ENCODE results near the gene NACC1. TPM values are rescaled to one million over a fixed set of nuclear protein-coding genes. Genes with fewer than 3 reads are reported as not detected.

The NACC1 gene
- total RNA-seq, 1 donor from 2014 or later = 117 TPM

GRCh38 chr19:13120817-13121216, 2.8 kb downstream of the NACC1 start:
- Mint-ChIP-seq H3K27ac (no peak overlapping the region), H3K27me3 (ENCODE audit: low read depth) (no peaks in the 10 kb centered on the region), H3K36me3 (ENCODE audit: low read depth) (peaks cover 34% of the 10 kb centered on the region), H3K4me3 (ENCODE audit: low read depth) (peak overlapping the region; percentile 37), H3K4me1 (ENCODE audit: low read depth) (peaks cover 33% of the 10 kb centered on the region), H3K9me3 (no peaks in the 10 kb centered on the region)
- DNase-seq (ENCODE audit: low spot score) = no peak
- intact Hi-C loops (cut with micrococcal nuclease) = no loop called here

GRCh38 chr19:13121551-13122274, 3.6 kb downstream of the NACC1 start:
- Mint-ChIP-seq H3K27me3 (ENCODE audit: low read depth) (no peaks in the 10 kb centered on the region), H3K27ac (no peak overlapping the region), H3K4me3 (ENCODE audit: low read depth) (no peak overlapping the region), H3K9me3 (no peaks in the 10 kb centered on the region), H3K4me1 (ENCODE audit: low read depth) (peaks cover 33% of the 10 kb centered on the region), H3K36me3 (ENCODE audit: low read depth) (peaks cover 34% of the 10 kb centered on the region)
- intact Hi-C loops (cut with micrococcal nuclease) = no loop called here
- no peak for DNase-seq (ENCODE audit: low spot score)

GRCh38 chr19:13122275-13122878, 4.3 kb downstream of the NACC1 start:
- Mint-ChIP-seq H3K4me3 (ENCODE audit: low read depth) (no peak overlapping the region), H3K27me3 (ENCODE audit: low read depth) (no peaks in the 10 kb centered on the region), H3K36me3 (ENCODE audit: low read depth) (peaks cover 34% of the 10 kb centered on the region), H3K27ac (no peak overlapping the region), H3K4me1 (ENCODE audit: low read depth) (peaks cover 33% of the 10 kb centered on the region), H3K9me3 (no peaks in the 10 kb centered on the region)
- DNase-seq (ENCODE audit: low spot score) = no peak
- intact Hi-C loops (cut with micrococcal nuclease) = no loop called here

- Mint-ChIP-seq H3K27ac (no peak overlapping the region), H3K4me3 (ENCODE audit: low read depth) (no peak overlapping the region), H3K27me3 (ENCODE audit: low read depth) (no peaks in the 10 kb centered on the region), H3K9me3 (no peaks in the 10 kb centered on the region), H3K4me1 (ENCODE audit: low read depth) (peaks cover 38% of the 10 kb centered on the region), H3K36me3 (ENCODE audit: low read depth) (peaks cover 34% of the 10 kb centered on the region)
- intact Hi-C loops (cut with micrococcal nuclease) = no loop called here
- no peak for DNase-seq (ENCODE audit: low spot score)
These were observed 5.2 kb downstream of the NACC1 start for GRCh38 chr19:13122980-13123957.

GRCh38 chr19:13127051-13127450, 9.0 kb downstream of the NACC1 start:
- Mint-ChIP-seq H3K36me3 (ENCODE audit: low read depth) (peaks cover 24% of the 10 kb centered on the region), H3K4me3 (ENCODE audit: low read depth) (no peak overlapping the region), H3K9me3 (no peaks in the 10 kb centered on the region), H3K4me1 (ENCODE audit: low read depth) (peaks cover 37% of the 10 kb centered on the region), H3K27ac (no peak overlapping the region), H3K27me3 (ENCODE audit: low read depth) (no peaks in the 10 kb centered on the region)
- intact Hi-C loops (cut with micrococcal nuclease) = no loop called here
- no peak for DNase-seq (ENCODE audit: low spot score)

DNA sequence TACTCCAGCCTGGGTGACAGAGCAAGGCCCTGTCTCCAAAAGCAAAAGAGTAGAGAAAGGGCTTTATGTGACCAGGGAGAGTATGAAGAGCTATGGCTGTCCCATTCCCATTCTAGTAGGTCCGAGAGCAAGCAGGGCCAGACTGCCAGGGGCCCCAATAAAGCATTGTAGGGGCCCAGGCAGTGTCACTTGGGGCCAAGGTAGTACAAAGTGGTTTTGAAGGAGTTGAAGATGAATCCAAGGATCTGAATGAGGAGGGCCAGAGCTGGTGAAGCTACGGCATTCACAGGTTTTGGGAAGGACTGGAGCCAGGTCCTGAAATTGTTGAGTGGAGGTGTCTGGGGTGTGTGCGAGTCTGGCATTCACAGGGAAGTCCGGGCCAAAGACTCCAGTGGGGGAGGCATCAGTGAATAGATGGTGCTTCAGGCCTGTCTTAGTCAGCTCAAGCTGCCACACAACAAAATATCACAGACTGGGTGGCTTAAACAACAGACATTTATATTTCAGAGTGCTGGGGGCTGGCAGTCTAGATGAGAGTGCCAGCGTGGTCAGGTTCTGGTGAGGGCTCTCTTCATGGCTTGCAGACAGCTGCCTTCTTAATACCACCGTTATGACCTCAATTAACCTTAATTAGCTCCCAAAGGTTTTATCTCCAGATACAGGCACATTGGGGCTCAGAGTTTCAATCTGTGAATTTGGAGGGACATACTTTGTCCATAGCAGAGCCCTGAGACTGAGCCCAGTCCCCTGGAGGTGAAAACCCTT, 9.9 kb downstream of the NACC1 start:
- intact Hi-C loops (cut with micrococcal nuclease) = no loop called here
- Mint-ChIP-seq H3K4me3 (ENCODE audit: low read depth) (no peak overlapping the region), H3K9me3 (no peaks in the 10 kb centered on the region), H3K36me3 (ENCODE audit: low read depth) (peaks cover 26% of the 10 kb centered on the region), H3K27ac (peak overlapping the region; percentile 73), H3K4me1 (ENCODE audit: low read depth) (peaks cover 36% of the 10 kb centered on the region), H3K27me3 (ENCODE audit: low read depth) (no peaks in the 10 kb centered on the region)
- no peak for DNase-seq (ENCODE audit: low spot score)

- Mint-ChIP-seq H3K36me3 (ENCODE audit: low read depth) (peaks cover 28% of the 10 kb centered on the region), H3K9me3 (no peaks in the 10 kb centered on the region), H3K4me1 (ENCODE audit: low read depth) (peaks cover 41% of the 10 kb centered on the region), H3K27ac (peak overlapping the region; percentile 73), H3K4me3 (ENCODE audit: low read depth) (no peak overlapping the region), H3K27me3 (ENCODE audit: low read depth) (no peaks in the 10 kb centered on the region)
- intact Hi-C loops (cut with micrococcal nuclease) = no loop called here
- DNase-seq (ENCODE audit: low spot score) = no peak
These were observed 10.5 kb downstream of the NACC1 start for GRCh38 chr19:13128583-13128982.

GRCh38 chr19:13129384-13129783, 11.3 kb downstream of the NACC1 start:
- intact Hi-C loops (cut with micrococcal nuclease) = no loop called here
- DNase-seq (ENCODE audit: low spot score) = no peak
- peaks cover 43% of the 10 kb centered on the region for H3K4me1 Mint-ChIP-seq (ENCODE audit: low read depth)
- H3K36me3 Mint-ChIP-seq (ENCODE audit: low read depth) = peaks cover 35% of the 10 kb centered on the region
- H3K4me3 Mint-ChIP-seq (ENCODE audit: low read depth) = no peak overlapping the region
- H3K27ac Mint-ChIP-seq = no peak overlapping the region
- H3K27me3 Mint-ChIP-seq (ENCODE audit: low read depth) = no peaks in the 10 kb centered on the region
- no peaks in the 10 kb centered on the region for H3K9me3 Mint-ChIP-seq

DNA sequence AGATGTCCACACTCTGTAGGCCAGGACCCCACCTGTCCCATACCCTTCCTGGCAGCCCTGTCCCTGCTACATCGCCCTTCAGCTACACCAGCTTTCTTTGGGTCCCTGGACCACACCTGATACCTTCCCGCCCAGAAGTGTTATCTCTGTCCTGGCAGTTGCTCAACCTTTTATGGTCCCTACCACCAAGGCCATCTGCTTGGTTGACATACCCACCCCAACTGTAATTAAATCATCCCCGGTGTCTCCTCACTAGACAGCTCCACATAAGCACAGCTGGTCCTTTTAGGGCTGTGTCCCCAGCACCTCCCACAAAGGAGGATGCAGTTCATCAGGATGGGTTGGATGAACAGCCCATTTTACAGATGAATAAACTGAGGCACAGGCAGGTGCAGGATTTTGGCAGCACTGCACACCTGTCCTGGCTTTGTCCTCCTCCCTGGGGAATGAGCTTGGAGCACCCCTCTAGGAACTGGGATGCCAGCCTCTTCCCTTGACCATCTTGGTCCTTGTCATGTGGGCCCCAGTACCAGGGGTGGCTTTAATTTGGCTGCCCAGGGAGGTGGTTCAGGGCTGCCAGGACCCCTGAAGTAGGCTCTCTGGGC, 12.9 kb downstream of the NACC1 start:
- no peak for DNase-seq (ENCODE audit: low spot score)
- intact Hi-C loops (cut with micrococcal nuclease) = no loop called here
- Mint-ChIP-seq H3K4me3 (ENCODE audit: low read depth) (no peak overlapping the region), H3K4me1 (ENCODE audit: low read depth) (peaks cover 43% of the 10 kb centered on the region), H3K27me3 (ENCODE audit: low read depth) (no peaks in the 10 kb centered on the region), H3K27ac (peak overlapping the region; percentile 82), H3K9me3 (no peaks in the 10 kb centered on the region), H3K36me3 (ENCODE audit: low read depth) (peaks cover 38% of the 10 kb centered on the region)

DNA sequence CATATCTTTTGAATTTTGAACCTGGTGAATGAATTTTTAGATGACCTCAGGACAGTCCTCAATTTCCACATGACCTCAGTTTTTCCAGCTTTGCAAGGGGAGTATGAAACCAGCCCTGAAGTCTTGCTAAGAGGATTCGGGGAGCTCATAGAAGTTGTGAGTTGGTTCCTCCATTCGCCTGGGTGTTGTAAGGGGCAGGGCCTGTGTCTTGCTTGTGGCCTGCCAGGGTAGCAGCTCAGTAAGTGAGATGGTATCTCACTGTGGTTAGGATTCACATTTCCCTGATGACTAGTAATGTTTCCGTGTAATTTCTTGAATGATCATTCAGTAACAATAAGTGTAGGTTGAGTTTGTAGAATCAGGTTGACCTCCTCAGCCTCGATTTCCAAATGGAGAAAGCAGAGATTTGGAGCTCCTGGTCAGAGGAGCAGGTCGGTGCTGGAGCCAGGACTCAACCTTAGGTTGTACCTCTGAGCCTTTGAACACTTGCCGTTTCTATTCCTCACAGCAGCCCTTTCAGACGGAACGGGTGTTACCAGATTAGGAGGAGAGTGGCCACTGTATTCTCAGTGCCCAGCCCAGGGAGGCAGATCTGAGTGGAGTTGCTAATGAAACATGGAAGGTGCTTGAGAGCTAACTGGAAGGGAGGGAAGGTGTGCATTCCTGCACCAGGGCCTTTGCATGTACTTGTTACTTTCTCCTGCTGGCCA, 14.6 kb downstream of the NACC1 start:
- H3K4me3 Mint-ChIP-seq (ENCODE audit: low read depth) = peak overlapping the region; percentile 78
- intact Hi-C loops (cut with micrococcal nuclease) = loop anchor here (1.0 to 2.0 kb wide), 3 partner anchors 14 to 32 kb away; partner anchors contain the start of gene NACC1
- H3K27ac Mint-ChIP-seq = peak overlapping the region; percentile 98
- H3K4me1 Mint-ChIP-seq (ENCODE audit: low read depth) = peaks cover 42% of the 10 kb centered on the region
- H3K36me3 Mint-ChIP-seq (ENCODE audit: low read depth) = peaks cover 53% of the 10 kb centered on the region
- H3K9me3 Mint-ChIP-seq = no peaks in the 10 kb centered on the region
- peak; percentile 70 for DNase-seq (ENCODE audit: low spot score)
- H3K27me3 Mint-ChIP-seq (ENCODE audit: low read depth) = no peaks in the 10 kb centered on the region

DNA sequence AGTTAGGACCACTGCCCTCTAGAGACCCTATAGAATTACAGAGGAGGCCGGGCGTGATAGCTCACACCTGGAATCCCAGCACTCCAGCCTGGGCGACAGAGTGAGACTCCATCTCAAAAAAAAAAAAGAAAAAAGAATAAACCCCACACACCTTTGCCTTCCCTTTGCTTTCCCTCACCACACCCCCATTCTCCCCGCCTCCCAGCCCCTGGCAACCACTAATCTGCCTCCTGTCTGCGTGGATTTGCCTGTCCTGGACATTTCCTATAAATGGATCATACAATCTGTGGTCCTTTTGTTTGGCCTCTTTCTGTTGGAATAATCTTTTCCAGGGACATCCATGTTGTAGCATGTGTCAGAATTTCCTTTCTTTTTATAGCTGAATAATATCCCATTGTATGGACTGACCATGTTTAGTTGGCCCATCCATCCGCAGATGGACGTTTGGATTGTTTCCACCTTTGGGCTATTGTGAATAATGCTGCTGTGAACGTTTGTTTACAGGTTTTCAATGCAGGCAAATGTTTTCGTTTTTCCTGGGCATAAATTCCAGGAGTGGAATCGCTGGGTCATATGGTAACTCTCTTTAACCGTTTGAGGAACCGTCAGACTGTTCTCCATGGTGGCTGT, 15.3 kb downstream of the NACC1 start:
- H3K36me3 Mint-ChIP-seq (ENCODE audit: low read depth) = peaks cover 58% of the 10 kb centered on the region
- peaks cover 37% of the 10 kb centered on the region for H3K4me1 Mint-ChIP-seq (ENCODE audit: low read depth)
- H3K27ac Mint-ChIP-seq = peak overlapping the region; percentile 98
- H3K9me3 Mint-ChIP-seq = no peaks in the 10 kb centered on the region
- DNase-seq (ENCODE audit: low spot score) = no peak
- intact Hi-C loops (cut with micrococcal nuclease) = loop anchor here (2.0 kb wide), 1 partner anchor 33 kb away; no protein-coding TSS in a partner anchor
- H3K27me3 Mint-ChIP-seq (ENCODE audit: low read depth) = no peaks in the 10 kb centered on the region
- peak overlapping the region; percentile 78 for H3K4me3 Mint-ChIP-seq (ENCODE audit: low read depth)

All from activated T-helper 2 cell treated with anti-CD3 and anti-CD28 coated beads, Interferon-gamma antibody, Interleukin-2, Interleukin-4, amounts not matched to agents 10 μg/mL and 5 μg/mL and 100 μg/mL, durations not matched to agents 14 hours and 24 hours and 36 hours (primary cell).